ENCODE data around the gene TENM4.
"Not testable (repeated sequence)": the region's sequence is repeated elsewhere in the genome, so short reads cannot be mapped to it uniquely, and the experiment has no call there.

The TENM4 gene

GRCh38 chr11:78643676-78644056 is 797.2 kb downstream of the TENM4 start:
- DNase-seq, result no peak

- no peak for DNase-seq
Observed at GRCh38 chr11:78642979-78643675, 797.7 kb downstream of the TENM4 start.

GRCh38 chr11:78641541-78641940 is 799.3 kb downstream of the TENM4 start:
- DNase-seq, result no peak

DNA sequence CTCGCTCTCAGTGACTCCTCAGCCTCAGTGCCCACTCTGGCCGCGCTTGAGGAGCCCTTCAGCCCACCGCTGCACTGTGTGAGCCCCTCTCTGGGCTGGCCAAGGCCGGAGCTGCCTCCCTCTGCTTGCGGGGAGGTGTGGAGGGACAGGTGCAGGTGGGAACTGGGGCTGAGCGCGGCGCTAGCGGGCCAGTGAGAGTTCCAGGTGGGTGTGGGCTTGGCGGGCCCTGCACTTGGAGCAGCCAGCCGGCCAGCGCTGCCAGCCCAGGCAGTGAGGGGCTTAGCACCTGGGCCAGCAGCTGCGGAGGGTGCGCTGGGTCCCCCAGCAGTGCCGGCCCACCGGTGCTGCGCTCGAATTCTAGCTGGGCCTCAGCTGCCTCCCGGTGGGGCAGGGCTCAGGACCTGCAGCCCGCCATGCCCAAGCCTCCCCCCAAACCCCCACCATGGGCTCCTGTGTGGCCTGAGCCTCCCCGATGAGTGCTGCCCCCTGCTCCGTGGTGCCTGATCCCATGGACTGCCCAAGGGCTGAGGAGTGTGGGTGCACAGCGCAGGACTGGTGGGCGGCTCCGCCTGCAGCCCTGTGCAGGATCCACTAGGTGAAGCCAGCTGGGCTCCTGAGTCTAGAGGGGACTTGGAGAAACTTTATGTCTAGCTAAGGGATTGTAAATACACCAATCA is 802.0 kb downstream of the TENM4 start:
- no peak for DNase-seq

- DNase-seq, result not testable (repeated sequence)
Observed at GRCh38 chr11:78637527-78637926, 803.3 kb downstream of the TENM4 start.

GRCh38 chr11:78635814-78636506 is 804.9 kb downstream of the TENM4 start:
- no peak for DNase-seq

- no peak for DNase-seq
Observed at GRCh38 chr11:78633516-78634310, 807.1 kb downstream of the TENM4 start.

- DNase-seq, result no peak
Observed at GRCh38 chr11:78630561-78631303, 810.1 kb downstream of the TENM4 start.

- DNase-seq, result no peak
Observed at GRCh38 chr11:78630155-78630554, 810.7 kb downstream of the TENM4 start.

GRCh38 chr11:78622666-78623065 is 818.2 kb downstream of the TENM4 start:
- DNase-seq, result no peak

GRCh38 chr11:78620159-78620558 is 820.7 kb downstream of the TENM4 start:
- no peak for DNase-seq

DNA sequence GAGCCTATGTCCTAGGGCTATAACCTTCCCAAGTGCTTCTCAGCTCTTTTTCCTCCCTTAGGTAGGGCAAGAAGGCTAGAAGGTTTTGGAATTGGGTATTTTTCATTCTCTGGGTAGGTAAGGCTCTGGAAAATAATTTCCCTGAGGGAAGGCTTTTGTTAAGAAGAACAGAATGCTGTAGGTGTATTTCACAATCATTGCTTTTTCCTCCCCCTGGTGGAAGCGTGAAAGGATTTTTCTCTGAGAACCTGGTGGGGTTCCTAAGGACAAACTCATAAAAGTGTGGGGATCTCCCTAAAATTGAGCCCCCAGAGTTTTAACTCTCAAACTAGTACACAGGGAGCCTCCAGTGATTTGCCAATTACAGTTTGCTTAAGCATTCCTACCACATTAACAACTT is 825.1 kb downstream of the TENM4 start:
- no peak for DNase-seq

DNA sequence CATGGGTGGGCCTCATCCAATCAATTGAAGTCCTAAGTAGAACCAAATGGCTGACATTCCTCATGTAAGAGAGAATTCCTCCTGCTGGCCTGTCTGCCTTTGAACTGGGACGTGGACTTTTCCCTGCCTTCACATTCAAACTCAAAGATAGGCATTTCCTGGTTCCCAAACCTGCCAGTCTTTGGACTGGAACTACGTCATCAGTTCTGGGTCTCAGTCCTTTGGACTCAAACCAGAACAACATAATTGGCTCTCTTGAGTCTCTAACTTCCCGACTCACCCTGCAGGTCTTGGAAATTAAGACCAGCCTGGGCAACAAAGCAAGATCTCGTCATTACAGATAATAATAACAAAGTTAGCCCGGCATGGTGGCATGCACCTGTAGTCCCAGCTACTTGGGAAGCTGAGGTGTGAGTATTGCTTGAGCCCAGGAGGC is 827.4 kb downstream of the TENM4 start:
- DNase-seq, result no peak

DNA sequence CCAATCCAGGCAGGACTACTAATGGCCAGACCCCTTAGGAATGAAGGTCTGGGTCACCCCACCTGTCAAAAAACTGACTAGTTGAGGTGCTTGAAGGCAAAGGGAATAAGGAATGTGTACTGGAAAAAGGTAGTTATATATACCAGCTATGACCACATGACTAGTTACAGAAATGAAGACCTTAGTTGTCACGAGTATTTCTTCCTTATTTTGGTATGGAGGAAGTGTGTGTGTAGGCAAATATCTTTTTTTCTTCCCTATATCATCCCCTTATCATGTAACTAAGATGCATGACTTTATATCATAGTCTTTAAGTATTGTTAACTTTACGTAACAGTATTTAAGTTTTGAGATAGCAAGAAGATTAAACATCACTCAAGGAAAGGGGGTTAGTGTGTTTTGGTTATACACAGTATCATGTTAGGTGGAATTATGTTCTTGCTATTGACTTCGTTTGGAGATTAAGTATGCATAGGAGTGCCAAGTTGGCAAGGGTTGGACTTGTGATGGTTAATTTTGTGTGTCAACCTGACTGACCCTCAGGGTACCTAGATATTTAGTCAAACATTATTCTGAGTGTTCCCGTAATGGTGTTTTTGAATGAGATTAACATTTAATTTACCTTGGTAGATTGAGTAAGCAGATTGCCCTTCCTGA is 828.0 kb downstream of the TENM4 start:
- DNase-seq, result no peak

- DNase-seq, result not testable (repeated sequence)
Observed at GRCh38 chr11:78609321-78609720, 831.5 kb downstream of the TENM4 start.

DNA sequence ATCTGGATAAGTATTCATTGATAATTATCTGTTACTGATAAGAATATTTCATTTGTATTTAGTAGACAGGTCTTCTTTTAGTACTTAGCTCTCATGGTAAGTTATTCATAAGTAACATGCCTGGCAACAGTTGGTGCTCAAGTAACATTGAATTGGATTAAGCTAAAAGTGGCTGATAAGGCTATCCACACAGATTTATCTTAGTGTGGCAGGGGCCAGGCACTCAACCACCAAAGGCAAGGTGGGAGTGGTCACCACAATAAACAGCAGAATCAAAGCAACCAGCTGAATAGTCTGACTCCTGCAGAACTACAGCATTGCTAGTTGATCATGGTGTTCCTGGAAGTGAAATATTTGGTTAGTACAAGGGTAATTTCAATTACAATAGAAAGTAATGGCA is 833.1 kb downstream of the TENM4 start:
- no peak for DNase-seq

- DNase-seq, result no peak
Observed at GRCh38 chr11:78606667-78607066, 834.2 kb downstream of the TENM4 start.

DNA sequence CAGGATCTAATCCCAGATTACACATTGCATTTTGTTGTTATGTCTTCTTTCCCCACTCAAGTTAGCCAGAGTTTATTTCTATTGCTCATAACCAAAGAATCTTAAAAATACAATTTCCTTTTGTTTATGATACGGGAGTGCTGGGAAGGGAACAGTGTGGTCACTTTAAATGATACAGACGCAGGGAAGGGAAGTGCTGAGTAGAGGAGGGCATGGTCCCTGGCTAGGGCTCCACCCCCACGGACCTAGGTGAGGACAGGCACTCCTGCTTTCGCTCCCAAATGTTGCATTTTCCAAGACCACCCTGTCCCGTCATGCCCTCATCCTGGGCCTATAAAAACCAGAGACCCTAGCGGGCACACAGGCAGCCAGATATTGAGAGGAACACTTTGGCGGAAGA is 835.5 kb downstream of the TENM4 start:
- DNase-seq, result no peak

DNA sequence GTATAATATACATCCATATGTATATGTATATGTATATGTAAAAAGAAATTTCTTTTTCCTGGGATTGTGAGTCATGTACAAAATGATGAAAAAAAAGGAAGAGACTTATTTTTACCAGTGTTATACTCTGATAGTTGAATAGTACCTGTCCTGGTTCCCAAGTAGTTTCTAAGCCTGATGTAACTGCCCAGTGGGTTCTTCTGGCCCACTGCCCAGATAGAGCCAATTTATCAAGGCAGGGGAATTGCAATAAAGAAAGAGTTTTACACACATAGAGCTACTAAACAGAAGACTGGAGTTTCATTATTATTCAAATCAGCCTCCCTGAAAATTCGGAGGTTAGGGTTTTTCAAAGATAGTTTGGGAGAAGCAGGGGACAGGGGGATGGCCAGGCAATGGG is 837.0 kb downstream of the TENM4 start:
- DNase-seq, result no peak
